GM12891 (cell line): Measurements from ENCODE around the gene HEMK1.

Source experiments
- PAX5 ChIP-seq: IDR thresholded peaks from 2 replicates; pipeline ENCODE4 v1.6.1; 2011; ENCODE audit warnings: low read length, moderate library complexity, mild to moderate bottlenecking; ENCODE audit not compliant: insufficient read depth, severe bottlenecking
- POLR2A ChIP-seq: IDR thresholded peaks from 2 replicates; pipeline ENCODE4 v1.6.1; 2011; ENCODE audit warnings: low read depth, low read length, control low read depth
- POLR2AphosphoS5 ChIP-seq: IDR thresholded peaks from 2 replicates; pipeline ENCODE4 v1.6.1; 2011; ENCODE audit warnings: low read depth, low read length, control low read depth
- SPI1 ChIP-seq: IDR thresholded peaks from 2 replicates; pipeline ENCODE4 v1.6.1; 2011; ENCODE audit warnings: low read depth, low read length, control low read depth
- TAF1 ChIP-seq: IDR thresholded peaks from 2 replicates; pipeline ENCODE4 v1.6.1; 2011; ENCODE audit warnings: low read depth, low read length, control low read depth

GRCh38 chr3:50580683-50581458, 11.5 kb downstream of the HEMK1 start:
- TF ChIP-seq POLR2A = no peak
- TF ChIP-seq POLR2AphosphoS5 = no peak
- no peak for TF ChIP-seq PAX5
- TF ChIP-seq TAF1 = no peak
- no peak for TF ChIP-seq SPI1
